Measurements from ENCODE around the gene INPP4B. TPM values are rescaled to one million over a fixed set of nuclear protein-coding genes. Genes with fewer than 3 reads are reported as not detected.

The INPP4B gene
- polyA plus RNA-seq, 6 donors from 2014 or later = 0.13 to 0.39 (median 0.16) TPM; not detected in 1

DNA sequence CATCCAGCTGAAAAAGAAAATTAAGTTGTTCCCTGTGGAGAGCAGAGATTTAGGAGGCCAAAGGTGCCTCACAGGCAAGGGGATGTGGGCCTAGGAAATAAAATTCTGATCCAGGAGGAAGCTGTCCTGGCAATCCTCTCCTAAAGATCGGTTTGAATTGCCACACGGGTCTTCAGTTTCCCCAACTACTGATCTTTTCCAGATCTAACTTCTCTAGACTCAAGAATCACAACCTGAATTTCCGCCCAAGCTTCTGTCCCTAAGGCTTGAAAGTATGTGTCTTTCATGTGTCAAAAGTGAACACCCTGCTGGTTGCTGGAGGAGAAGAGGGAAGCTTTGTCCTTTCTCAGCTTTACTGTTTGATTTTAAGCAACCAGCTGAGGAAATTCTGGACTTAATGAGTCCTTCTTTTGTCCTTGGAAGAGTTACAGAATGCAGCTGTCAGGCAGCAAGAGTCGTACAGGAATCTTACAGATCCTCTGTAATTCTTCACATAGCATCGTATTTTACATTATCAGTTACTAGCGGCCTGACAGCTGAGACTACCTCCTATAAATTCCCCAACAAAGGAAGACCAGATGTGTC, 93.8 kb downstream of the INPP4B start:
- H3K4me1 Mint-ChIP-seq = no peaks in the 10 kb centered on the region
- no peaks in the 10 kb centered on the region for H3K9me3 Mint-ChIP-seq
- H3K27ac Mint-ChIP-seq = no peak overlapping the region
- no peaks in the 10 kb centered on the region for H3K27me3 Mint-ChIP-seq
- no peak overlapping the region for H3K4me3 Mint-ChIP-seq
- ATAC-seq (ENCODE audit: low read depth in 2 of 2) (no peak), DNase-seq (no peak)
- H3K36me3 Mint-ChIP-seq = no peaks in the 10 kb centered on the region

- ATAC-seq (ENCODE audit: low read depth in 2 of 2) (no peak), DNase-seq (no peak)
- peaks cover 12 to 14% of the 10 kb centered on the region in 2 donors for H3K36me3 Mint-ChIP-seq
- no peaks in the 10 kb centered on the region for H3K27me3 Mint-ChIP-seq
- H3K4me1 Mint-ChIP-seq = no peaks in the 10 kb centered on the region
- H3K4me3 Mint-ChIP-seq = no peak overlapping the region
- peaks cover 11 to 44% (median 16%) of the 10 kb centered on the region in 7 donors for H3K9me3 Mint-ChIP-seq
- H3K27ac Mint-ChIP-seq = no peak overlapping the region
Observed at GRCh38 chr4:142743121-142743825, 102.8 kb downstream of the INPP4B start.

DNA sequence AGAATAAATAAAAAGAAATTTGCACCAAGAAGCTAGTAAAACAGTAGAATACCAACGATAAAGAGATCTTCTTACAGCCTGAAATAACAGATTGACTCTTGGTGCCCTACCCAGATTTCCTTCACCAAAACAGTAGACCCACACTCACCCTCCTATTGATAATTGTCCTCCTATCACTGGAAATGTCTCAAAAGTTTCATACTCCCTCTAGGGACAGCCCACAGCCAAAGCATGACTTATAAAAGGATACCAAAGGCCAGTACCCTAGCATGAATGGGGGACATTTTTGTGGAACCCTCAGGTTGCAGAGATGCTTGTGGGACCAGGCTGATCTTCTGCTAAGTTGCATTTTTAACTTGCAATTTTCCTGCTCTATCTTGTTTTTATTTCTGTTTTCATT, 104.1 kb downstream of the INPP4B start:
- Mint-ChIP-seq H3K36me3 (peaks cover 12 to 14% of the 10 kb centered on the region in 2 donors), H3K9me3 (peaks cover 11 to 46% (median 16%) of the 10 kb centered on the region in 7 donors), H3K27ac (no peak overlapping the region), H3K4me3 (no peak overlapping the region), H3K4me1 (no peaks in the 10 kb centered on the region), H3K27me3 (no peaks in the 10 kb centered on the region)
- no peak for DNase-seq
- ATAC-seq (ENCODE audit: low read depth in 2 of 2) = no peak

- H3K27me3 Mint-ChIP-seq = no peaks in the 10 kb centered on the region
- H3K27ac Mint-ChIP-seq = no peak overlapping the region
- H3K4me1 Mint-ChIP-seq = no peaks in the 10 kb centered on the region
- ATAC-seq (ENCODE audit: low read depth in 2 of 2) (no peak), DNase-seq (no peak)
- no peak overlapping the region for H3K4me3 Mint-ChIP-seq
- no peaks in the 10 kb centered on the region for H3K36me3 Mint-ChIP-seq
- H3K9me3 Mint-ChIP-seq = no peaks in the 10 kb centered on the region
Observed at GRCh38 chr4:142728233-142728632, 117.9 kb downstream of the INPP4B start.

DNA sequence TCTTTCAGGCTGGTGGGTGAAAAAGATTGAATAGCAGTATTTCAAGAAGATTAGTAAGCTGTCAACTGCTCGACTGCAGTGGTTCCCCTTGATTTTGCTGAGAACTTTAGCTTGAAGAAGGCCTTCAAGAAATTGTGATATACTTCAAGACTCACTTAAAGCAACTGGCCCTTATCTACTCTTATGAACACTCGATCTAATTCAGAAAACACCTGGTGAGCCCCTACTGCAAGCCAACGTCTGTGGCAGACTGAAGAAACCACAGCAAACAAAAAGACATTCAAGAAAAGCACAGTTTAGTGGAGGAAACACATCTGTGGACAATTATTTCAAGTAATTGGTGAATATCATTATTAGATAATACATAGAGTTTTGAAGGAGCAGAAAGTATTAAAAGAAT, 119.0 kb downstream of the INPP4B start:
- Mint-ChIP-seq H3K4me3 (no peak overlapping the region), H3K4me1 (no peaks in the 10 kb centered on the region), H3K9me3 (no peaks in the 10 kb centered on the region), H3K27me3 (no peaks in the 10 kb centered on the region), H3K36me3 (no peaks in the 10 kb centered on the region), H3K27ac (no peak overlapping the region)
- ATAC-seq (ENCODE audit: low read depth in 2 of 2) (no peak), DNase-seq (no peak)

- Mint-ChIP-seq H3K4me3 (no peak overlapping the region), H3K36me3 (no peaks in the 10 kb centered on the region), H3K27me3 (no peaks in the 10 kb centered on the region), H3K9me3 (no peaks in the 10 kb centered on the region), H3K27ac (no peak overlapping the region), H3K4me1 (no peaks in the 10 kb centered on the region)
- ATAC-seq (ENCODE audit: low read depth in 2 of 2) (no peak), DNase-seq (no peak)
Observed at GRCh38 chr4:142725886-142726285, 120.2 kb downstream of the INPP4B start.

DNA sequence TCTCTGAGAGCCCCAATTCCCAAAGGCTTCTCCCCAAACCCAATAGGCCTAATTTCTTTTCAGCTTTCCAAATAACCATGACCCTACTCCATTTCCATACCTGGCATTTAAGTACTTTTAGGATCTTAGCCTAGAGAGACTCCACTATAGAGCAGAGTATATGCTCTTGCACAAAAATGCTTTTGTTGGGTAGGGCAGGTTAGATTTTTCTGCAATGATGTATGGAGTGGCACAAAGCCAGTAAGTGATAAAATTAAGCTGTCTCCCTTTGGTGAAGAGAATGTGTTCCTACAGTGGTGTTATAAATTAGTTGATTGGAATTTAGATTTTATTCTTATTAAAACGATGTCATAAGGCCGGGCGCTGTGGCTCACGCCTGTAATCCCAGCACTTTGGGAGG, 124.9 kb downstream of the INPP4B start:
- Mint-ChIP-seq H3K27me3 (no peaks in the 10 kb centered on the region), H3K36me3 (no peaks in the 10 kb centered on the region), H3K9me3 (peaks cover 0 to 3% (median 0%) of the 10 kb centered on the region in 7 donors), H3K4me1 (no peaks in the 10 kb centered on the region), H3K27ac (no peak overlapping the region), H3K4me3 (no peak overlapping the region)
- DNase-seq = no peak
- no peak for ATAC-seq (ENCODE audit: low read depth in 2 of 2)

DNA sequence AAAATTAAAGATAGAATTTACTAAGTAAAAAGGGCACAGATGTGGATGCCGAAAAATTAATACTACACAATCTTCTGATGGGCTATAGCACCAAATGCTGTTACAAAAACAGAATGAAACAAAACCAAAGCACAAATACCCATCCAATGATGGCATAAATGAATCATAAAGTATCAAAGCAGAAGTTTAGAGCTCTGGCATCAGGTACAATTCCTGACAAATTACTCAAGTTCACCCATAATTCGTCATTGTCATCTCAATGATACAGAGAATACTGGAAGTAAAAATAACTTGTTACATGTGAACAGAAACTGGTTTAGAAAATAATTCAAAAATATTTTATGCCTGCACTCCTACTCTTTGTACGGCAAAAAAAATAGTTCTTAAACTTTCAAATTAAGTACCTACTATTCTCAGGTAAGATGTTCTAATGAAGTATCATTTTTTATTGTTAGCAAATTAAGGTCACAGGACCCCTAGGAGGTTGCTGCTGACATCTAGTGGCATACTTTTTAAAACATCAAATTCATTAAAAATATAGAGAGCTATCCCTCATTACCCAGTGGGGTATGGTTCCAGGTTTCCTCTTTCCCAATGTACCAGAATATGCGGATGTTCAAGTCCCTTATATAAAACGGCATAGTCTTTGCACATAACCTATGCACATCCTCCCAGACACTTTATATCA, 126.1 kb downstream of the INPP4B start:
- Mint-ChIP-seq H3K27ac (no peak overlapping the region), H3K4me3 (no peak overlapping the region), H3K9me3 (peaks cover 0 to 3% (median 0%) of the 10 kb centered on the region in 7 donors), H3K27me3 (no peaks in the 10 kb centered on the region), H3K36me3 (no peaks in the 10 kb centered on the region), H3K4me1 (no peaks in the 10 kb centered on the region)
- ATAC-seq (ENCODE audit: low read depth in 2 of 2) (no peak), DNase-seq (no peak)

DNA sequence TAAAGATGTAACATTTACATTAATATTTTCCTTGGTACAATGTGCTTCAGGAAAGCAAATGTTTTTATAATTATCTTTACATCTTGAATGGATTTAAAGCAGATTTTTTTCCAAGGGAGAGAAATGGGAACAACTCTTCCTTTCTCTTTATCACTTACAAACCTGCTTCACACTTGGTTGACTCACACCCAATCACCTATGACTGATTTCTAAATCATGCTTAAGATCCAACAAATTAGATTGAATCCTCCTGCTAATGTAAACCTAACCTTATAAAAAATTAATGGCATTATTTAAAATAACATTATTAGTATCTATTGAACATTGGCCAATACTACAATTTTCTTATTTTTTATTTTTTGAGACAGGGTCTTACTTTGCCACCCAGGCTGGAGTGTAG, 127.1 kb downstream of the INPP4B start:
- Mint-ChIP-seq H3K9me3 (peaks cover 0 to 3% (median 0%) of the 10 kb centered on the region in 7 donors), H3K4me1 (no peaks in the 10 kb centered on the region), H3K27me3 (no peaks in the 10 kb centered on the region), H3K4me3 (no peak overlapping the region), H3K36me3 (no peaks in the 10 kb centered on the region), H3K27ac (no peak overlapping the region)
- ATAC-seq (ENCODE audit: low read depth in 2 of 2) (no peak), DNase-seq (no peak)

DNA sequence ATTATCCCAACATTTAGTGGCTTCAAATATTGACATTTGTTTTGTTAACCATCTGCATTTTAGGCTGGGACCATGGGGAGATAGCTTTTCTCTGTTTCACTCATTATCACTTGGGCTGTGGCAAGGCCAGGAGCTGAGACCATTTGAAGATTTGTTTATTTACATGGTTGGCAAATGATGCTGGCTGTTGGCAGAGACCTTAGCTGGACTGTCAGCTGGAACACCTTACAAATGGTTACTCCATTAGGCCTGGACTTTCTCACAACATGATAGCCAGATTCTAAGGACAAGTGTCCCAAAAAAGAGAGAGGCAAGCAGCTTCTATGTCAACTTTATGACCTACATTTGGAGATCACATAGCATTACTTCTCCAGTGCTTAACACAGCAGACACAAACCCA, 130.4 kb downstream of the INPP4B start:
- Mint-ChIP-seq H3K4me1 (no peaks in the 10 kb centered on the region), H3K27ac (no peak overlapping the region), H3K4me3 (no peak overlapping the region), H3K9me3 (peaks cover 0 to 3% (median 0%) of the 10 kb centered on the region in 7 donors), H3K36me3 (no peaks in the 10 kb centered on the region), H3K27me3 (no peaks in the 10 kb centered on the region)
- DNase-seq (no peak), ATAC-seq (ENCODE audit: low read depth in 2 of 2) (no peak)

DNA sequence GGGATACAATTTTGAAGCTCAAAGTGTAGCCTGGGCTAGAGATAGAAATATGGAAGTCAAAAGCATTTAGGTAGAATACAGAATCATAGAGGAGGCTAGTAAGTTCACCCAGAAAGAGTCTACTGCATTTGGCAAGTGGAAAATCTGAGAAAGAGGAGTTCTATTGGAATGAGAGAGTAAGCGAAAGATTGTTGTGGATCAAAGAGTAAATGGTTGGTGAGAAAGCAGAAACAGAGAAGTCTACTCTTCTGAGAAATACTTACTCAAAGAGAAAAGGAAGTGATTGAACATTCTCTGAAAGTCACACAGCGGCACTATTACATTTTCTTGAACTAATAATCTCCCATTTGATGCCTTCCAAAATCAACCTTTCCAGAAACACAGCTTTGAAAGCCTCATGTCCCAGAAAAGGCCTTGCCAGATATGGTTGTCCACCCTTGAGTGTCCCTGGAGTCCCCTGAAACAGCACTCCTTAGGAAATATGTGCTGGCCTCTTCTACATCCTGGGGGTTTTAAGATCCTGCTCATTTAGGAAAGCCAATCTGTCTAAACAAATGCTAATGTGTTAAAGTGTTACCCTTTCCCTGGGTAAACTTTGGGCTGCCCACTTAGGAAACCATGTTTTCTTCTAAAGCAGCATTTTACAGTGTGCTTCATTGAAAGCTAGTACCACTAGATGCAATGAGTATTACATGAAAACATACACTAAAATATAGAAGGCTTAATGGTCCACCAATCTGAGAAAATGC, 132.6 kb downstream of the INPP4B start:
- peaks cover 0 to 6% (median 2%) of the 10 kb centered on the region in 7 donors for H3K9me3 Mint-ChIP-seq
- no peak for ATAC-seq (ENCODE audit: low read depth in 2 of 2)
- H3K27ac Mint-ChIP-seq = no peak overlapping the region
- no peak for DNase-seq
- H3K27me3 Mint-ChIP-seq = no peaks in the 10 kb centered on the region
- H3K4me1 Mint-ChIP-seq = no peaks in the 10 kb centered on the region
- no peaks in the 10 kb centered on the region for H3K36me3 Mint-ChIP-seq
- H3K4me3 Mint-ChIP-seq = no peak overlapping the region

- H3K27me3 Mint-ChIP-seq = no peaks in the 10 kb centered on the region
- H3K4me3 Mint-ChIP-seq = no peak overlapping the region
- ATAC-seq (ENCODE audit: low read depth in 2 of 2) (no peak), DNase-seq (no peak)
- H3K4me1 Mint-ChIP-seq = no peaks in the 10 kb centered on the region
- no peak overlapping the region for H3K27ac Mint-ChIP-seq
- peaks cover 2 to 12% (median 7%) of the 10 kb centered on the region in 7 donors for H3K9me3 Mint-ChIP-seq
- no peaks in the 10 kb centered on the region for H3K36me3 Mint-ChIP-seq
Observed at GRCh38 chr4:142708231-142708630, 137.9 kb downstream of the INPP4B start.

DNA sequence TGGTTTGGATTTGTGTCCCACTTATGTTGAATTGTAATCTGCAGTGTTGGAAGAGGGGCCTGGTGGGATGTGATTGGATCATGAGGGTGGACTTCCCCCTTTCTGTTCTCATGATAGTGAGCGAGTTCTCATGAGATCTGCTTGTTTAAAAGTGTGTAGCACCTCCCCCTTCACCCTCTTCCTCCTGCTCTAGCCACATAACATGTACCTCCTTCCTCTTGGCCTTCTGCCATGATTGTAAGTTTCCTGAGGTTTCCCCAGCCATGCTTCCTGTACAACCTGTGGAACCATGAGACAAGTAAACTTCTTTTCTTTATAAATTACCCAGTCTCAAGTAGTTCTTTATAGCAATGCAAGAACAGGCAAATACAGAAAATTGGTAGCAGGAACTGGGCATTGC, 138.7 kb downstream of the INPP4B start:
- no peak for ATAC-seq (ENCODE audit: low read depth in 2 of 2)
- no peak overlapping the region for H3K27ac Mint-ChIP-seq
- H3K4me1 Mint-ChIP-seq = no peaks in the 10 kb centered on the region
- no peaks in the 10 kb centered on the region for H3K36me3 Mint-ChIP-seq
- H3K9me3 Mint-ChIP-seq = peaks cover 2 to 12% (median 7%) of the 10 kb centered on the region in 7 donors
- no peak overlapping the region for H3K4me3 Mint-ChIP-seq
- no peaks in the 10 kb centered on the region for H3K27me3 Mint-ChIP-seq
- DNase-seq = no peak
